HG02642 (cell line): ENCODE measurements around the gene TRIM44.
A peak's percentile ranks its signal among the peaks of the same experiment; 100 is the strongest.
"Not testable (repeated sequence)": the region's sequence is repeated elsewhere in the genome, so short reads cannot be mapped to it uniquely, and the experiment has no call there.

Experiments used
- ATAC-seq: cut with Tn5 transposase; IDR thresholded peaks from one replicate; pipeline ENCODE4 v1.9.1; 2021; ENCODE audit warnings: mild to moderate bottlenecking; ENCODE audit not compliant: unreplicated experiment, poor library complexity

The TRIM44 gene

DNA sequence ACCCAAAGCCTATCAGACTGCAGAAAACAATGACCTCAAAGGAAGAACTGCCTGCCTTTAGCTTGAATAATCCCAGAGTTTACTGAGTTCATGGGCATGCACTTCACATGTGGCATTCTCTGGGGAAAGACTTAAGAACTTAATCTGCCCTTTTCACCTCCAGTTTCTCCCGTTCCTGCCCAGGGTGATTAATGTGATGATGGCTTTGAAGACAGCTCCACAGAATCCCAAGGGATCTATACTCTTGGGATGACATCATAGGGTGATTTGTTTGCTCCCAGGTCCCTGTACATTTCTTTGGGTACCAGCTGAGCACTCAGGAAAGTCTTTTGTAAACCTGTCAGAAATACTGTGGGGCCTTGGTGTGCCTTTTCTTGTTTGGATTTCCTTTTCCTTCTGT, 30.3 kb upstream of the TRIM44 start:
- ATAC-seq: no peak

DNA sequence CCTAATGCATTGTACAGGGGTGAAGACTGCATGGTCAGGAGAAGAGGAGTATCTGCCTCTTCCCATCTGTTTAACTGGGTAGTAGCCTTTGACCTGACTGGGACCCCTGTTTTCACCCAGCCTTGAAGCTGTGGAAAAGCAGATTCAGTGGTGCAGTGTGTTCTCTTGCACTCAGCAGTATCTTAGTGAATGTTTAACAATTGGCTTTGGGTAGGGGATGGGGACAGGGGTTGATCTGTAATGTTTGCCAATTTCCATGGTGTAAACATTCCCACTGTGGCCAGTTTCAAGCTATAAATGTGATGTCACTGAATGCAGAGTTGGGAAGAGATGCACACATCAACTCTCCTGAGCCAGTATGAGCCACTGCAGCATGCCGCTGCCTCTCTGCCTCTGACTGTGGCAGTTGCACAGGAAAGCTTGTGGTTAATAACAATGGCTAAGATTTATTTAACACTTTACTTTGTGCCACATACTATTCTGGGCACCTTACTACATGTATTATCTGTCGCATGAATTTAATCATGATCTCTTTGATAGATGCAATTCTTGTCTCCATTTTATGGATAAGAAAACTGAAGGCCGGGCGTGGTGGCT, 28.6 kb upstream of the TRIM44 start:
- no peak for ATAC-seq

DNA sequence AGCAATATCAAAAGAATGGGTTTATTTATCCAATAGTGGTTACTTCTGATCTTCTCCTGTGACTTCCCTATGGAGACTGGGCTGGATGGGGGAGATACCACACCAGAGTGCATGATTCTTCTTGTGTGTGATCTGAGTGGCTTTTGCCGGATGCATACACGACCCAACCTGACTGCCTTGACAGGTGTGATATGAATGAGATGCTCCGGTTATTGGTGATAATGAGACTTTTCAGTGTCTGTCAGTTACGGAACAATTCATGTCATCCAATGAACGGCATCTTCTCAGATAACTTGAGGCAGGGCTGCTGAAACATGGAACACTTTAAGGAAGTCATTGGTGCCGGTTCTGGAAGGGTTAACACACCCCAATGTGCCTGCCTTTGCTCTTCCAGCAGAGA, 26.6 kb upstream of the TRIM44 start:
- no peak for ATAC-seq

DNA sequence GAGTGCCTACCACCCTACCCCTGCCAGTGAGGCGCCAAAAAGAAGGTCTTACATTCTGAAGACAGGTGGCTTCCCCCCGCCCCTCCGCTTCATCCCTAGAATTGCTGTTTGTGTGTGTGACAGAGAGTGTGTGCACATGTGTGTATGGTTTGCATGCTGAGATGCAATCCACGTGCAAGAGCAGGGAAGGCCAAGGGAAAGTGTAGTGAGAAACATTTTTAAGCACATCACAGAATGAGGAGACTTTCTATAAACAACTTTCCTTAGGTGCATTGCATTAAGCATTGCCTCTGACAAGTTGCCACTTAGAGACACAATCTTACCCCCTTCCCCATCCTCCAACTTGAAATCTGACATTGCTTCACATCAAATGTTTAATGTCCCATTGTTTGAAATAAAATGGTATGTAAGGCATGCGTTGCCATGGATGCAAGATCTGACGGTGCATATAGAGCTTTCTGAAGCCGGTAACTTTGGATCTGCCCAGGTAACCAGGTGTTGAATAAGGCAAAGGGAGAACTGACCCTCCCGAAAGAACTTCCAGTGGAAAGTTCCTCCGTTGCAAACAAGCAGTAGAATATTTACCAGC, 22.9 kb upstream of the TRIM44 start:
- ATAC-seq: no peak

DNA sequence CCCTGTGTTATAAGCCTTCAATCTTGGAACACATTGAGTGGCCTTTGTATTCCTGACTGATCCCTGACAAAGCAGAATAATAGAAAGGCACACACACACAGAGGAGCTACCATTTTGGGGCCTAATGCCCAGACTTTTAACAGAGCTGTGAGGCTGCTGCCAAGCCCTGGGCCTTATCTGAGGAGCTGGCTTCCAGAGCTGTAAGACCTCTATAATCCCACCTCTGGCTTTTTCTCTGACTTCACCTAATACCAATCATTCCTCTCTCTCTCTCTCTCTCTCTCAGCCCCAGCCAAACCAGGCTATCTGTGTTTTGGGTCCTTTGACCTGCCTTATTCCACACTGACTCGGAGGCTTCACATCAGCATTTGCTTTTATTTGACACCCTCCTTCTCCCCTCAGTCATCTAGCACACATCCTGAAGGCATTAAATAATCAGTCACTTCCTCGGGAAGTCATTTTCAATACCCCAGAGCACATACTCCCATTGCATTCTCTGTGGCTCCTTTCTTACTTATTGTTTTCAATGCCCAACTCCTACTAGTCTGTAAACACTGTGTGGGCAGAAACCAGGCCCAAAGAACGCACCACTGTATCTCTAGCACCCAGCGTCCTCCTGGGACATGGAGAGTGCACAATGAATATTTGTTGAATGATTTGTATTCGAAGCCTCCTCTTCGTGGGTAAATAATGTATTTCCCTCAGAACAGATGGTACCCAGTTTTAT, 21.2 kb upstream of the TRIM44 start:
- no peak for ATAC-seq

DNA sequence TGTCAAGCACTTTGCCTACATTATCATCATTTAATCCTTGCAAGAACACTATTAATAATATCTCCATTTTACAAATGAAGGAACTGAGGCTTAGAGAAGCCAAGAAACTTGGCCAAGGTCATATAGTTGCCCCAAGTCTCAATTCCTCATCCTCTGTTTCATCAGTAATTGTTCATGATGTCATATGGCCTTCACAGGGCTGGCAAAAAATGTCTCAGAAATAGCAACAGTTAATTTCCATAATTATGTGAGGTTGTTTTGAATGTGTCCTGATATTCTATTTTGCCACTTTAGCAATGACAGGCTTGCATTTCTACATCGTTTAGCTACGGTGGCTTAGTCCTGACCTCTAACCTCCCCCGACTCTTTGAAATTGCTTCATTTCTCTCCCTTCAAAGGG, 20.6 kb upstream of the TRIM44 start:
- no peak for ATAC-seq

DNA sequence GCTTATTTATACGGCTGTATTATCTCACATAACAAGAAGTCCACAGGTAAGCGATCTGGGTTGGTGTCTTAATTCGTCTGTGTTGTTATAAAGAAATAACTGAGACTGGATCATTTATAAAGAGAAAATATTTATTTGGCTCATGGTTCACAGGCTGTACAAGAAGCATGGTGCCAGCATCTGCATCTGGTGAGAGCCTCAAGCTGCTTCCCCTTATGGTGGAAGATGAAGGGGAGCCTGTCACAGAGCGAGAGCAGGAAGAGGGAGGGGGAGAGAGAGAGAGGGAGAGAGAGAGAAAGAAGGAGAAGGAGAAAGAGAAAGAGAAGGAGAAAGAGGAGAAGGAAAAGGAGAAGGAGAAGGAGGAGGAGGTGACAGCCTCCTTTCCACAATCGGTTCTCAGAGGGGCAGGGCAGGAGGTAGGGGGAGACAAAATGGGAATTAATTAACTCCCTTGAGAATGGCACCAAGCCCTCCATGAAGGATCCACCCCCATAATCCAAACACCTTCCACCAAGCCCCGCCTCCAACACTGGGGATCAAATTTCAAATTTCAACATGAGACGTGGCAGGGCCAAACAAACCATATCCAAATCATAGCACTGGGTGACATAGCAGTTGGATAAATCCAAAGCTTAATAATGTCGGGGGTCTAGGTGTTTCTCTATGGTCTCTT, 15.0 kb upstream of the TRIM44 start:
- ATAC-seq: no peak

DNA sequence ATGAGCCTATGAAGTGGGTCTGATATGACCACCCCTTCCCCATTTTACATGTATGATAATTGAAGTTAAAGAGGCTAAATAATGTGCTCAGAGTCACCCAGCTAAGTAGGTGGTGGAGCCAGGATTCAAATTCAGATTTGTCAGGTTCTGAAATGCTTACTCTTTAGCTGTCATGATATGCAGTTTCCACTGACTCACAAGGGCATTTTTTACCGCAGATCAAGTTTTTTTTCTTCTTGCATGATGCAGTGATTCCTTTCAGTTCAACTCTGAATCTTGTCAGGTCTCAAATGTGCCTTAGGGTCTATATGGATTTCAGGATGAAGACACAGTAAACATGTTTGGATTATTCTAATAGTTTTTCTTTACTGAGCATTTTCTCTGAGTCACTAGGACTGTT, 12.6 kb upstream of the TRIM44 start:
- no peak for ATAC-seq

DNA sequence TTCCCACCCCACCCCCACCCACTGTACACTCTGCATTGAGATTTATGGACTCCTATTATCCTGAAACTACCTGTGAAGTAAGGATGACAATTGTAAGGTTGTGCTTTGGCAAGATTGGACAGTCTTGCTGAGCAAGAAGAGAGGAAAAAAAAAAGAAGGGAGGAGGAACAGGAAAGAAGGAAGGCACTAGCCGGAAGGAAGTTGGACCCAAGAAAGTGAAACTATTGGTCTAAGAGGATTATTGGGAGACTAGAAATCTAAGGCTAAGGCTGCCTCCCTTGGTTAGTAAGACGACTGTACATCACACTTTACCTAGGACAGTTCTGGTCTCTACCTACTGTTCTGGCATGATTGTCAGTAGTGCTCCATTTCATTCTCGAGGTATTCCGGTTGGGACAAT, 12.1 kb upstream of the TRIM44 start:
- no peak for ATAC-seq

DNA sequence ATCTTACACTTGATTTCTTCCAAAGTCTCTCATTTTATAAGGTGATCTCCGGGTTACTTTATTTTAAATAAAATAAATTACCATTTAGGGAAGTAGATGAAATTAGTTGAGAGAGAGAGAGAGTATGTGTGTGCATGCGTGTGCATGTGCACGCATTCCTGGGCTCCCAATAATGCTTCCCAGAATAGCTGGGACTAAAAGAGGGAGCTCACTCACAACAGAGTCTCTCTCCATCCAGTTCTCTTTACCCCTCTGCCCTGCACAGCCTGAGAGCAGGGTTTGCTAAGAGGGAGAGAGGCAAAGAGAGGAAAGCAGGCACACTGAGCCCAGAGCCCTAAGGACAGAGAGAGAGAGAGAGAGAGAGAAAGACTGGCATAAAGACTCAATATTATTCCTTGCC, 11.3 kb upstream of the TRIM44 start:
- no peak for ATAC-seq

DNA sequence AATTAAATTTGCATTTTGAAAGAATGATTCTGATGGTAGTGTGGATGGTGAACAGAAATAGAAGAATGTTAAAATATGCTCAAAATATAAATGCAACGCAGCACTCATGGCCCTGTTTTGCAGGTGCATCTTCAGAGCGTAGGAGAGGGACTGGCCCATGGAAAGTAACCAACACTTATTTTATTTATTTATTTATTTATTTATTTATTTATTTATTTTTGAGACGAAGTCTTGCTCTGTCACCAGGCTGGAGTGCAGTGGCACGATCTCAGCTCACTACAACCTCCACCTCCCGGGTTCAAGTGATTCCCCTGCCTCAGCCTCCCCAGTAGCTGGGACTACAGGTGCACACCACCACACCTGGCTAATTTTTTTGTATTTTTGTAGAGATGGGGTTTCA, 9.8 kb upstream of the TRIM44 start:
- ATAC-seq: not testable (repeated sequence)

DNA sequence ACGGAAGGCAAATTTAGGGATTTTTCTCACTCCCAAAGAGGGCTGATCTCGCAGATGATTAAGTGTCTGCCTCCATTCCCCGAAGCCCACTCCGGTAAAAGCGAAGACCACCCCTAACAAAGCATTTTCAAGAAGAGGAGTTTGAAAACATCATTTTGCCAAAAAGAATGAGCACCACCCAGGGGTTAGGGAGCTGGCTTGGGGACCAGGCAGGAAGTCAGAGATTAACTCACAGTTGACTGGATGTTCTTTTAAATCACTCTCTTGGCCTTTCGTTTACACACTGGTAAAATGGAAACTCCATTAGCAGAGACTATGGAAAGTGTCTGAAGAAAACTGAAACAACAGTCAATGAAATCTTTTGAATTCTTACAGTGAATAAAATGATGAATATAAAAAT, 7.9 kb upstream of the TRIM44 start:
- ATAC-seq: no peak

DNA sequence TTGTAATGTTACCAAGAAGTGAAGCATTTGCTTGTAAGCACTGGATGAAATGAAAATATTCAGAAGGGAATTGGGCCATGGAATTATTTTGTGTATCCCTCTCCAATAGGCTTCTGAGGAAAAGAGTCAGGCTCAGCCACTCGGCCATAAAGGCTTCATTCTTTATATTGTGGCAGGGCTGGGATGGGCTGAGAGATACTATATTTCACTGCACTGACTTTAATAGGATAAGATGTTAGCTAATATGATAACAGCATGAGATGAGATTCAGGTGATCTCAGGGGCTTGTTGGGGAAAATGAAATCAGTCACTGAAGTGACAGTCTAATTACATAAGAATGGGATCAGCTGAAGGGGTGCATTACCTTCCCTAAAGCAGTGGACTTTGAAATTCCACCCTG, 7.3 kb upstream of the TRIM44 start:
- ATAC-seq: no peak

DNA sequence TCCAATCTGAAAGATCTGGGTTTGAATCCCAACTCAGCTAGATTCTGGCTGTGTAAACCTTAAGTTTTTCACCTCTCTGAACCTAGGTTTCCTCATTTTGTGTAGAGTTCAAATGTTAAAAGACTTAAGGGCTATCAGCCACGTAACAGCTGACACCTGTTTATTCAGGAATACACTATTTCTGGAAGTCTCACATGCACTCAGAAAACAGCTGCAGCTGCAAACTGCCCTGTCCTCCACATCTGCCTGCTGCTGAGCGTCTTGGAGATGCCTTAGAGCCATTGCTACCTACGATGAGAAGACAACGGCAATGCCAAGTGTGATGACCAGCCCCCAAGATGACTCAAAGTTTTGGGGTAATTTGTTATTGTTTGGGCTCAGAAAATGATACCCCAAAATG, 6.7 kb upstream of the TRIM44 start:
- ATAC-seq: no peak

DNA sequence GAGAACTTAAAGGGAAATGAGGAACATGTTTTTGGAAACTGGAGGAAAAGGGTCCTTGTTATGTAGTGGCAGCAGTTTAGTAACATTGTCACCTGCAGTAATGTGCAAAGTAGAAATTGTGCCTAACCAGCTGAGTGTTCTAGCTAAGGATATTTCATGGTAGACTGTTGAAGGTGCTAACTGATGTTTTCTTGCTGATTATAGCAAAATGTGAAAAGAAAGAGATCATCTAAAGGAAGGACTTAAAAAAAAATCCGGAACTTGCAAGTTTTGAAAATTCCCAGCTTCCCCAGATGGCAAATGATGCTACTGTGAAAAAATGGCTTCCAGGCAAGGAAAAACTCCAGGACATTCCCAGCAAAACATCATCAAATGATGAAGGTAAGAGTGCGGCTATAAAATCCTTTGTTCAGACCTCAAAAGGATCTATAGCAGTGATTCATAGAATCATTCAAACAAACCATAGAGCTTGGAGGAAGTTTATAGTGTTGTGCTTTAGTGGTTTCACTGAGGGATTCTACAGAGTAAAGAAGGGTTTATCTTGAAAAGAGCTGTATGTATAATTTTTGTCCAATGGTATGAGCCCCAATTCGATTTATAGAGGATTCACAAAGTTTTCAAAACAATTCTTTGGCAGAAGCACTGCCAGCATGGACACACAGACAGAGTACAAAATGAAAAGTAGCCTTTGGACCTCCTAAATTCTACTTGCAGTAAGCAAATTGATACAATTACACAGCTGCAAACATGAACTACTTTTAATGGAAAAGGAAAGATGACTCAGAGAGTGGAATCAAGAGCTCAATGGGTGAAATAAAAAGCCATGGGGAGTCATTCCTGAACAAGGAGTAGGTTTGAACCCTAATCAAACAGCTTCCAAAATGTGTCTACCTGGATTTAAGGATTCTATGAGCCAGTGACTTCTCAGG, 4.3 kb upstream of the TRIM44 start:
- ATAC-seq: no peak

DNA sequence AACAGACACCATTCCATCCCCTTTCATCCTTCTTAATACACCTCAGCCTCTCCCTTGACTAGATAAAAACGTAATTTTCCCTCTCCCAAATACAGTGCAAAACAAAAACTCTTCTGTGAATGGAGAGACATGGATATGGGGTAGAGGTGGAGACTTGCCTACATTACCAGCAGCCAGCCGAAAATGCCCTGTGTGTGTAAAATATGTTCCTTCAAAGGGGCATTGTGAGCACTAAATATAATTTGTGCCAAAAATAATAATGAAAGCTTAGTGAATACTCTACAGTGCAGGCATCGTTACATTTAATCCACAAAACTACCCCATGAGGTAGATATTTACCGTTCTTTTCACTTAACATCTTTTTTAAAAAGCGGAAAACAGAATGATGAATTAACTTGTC, 1.0 kb upstream of the TRIM44 start:
- ATAC-seq: no peak

DNA sequence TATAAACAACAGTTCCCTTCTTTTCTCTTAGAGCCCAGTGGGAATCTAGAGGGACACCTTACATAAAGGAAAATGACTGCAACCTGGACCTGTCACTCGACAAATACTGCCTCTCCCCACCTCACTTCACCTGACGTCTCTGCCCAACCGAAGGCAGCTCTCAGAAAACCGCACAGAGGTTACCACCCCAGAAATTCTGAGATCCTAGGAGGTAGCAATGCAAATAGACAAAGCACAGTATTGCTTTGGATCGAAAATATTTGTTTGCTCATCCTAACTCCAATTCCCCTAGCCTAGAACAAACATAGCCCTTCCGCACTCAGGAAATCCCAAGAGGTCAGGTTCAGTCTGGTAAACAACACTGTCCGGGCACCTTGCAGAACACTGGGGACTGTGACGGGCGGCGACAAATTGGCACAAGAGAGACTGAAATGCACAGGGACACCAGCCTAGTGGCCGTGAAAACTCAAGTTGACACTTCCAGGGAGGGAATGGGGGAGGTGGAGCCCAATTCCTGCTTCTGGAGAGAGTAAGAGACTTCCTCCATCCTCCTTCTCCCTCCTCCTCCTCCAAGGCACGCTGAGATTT, 420 bp upstream of the TRIM44 start:
- ATAC-seq: peak; percentile 48

DNA sequence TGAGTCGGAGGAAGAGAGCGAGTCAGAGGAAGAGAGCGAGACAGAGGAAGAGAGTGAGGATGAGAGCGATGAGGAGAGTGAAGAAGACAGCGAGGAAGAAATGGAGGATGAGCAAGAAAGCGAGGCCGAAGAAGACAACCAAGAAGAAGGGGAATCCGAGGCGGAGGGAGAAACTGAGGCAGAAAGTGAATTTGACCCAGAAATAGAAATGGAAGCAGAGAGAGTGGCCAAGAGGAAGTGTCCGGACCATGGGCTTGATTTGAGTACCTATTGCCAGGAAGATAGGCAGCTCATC, 780 bp downstream of the TRIM44 start:
- no peak for ATAC-seq

DNA sequence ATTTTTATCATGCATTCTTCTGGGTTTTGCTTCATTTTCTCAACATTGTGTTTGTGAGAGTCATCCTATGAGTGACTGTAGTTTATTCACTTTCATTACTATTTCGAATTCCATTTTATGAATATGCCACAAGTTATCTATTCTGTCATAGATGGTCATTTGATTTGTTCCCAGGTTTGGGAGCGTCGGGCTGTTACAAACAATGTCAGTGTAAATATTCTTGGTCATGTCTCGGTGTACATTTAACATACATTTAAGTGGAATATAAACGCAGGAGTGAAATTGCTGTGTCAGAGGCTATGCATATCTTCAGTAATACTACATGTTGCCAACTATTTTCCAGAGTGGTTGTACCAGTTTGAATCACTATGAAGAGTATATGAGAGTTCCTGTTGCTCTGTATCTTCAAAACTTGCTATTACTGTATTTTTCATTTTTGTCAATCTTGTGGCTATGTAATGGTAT, 2.4 kb downstream of the TRIM44 start:
- ATAC-seq: no peak

DNA sequence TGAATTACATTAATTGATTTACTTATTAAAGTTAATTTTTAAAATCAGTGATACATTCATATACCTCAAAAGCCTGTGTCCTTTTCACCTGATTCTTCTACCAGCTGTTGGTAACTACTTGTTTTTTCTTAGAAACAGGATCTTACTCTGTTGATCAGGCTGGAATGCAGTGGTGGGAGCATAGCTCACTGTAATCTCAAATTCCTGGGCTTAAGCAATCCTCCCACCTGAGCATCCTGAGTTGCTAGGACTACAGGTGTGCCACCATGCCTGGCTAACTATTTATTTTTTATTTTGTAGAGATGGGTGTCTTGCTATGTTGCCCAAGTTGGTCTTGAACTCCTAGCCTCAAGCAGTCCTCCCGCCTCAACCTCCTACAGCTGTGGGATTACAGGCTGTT, 4.7 kb downstream of the TRIM44 start:
- no peak for ATAC-seq
